GM03348 (cell line): ENCODE results near the gene CLASP1.
"Not testable (repeated sequence)": the region's sequence is repeated elsewhere in the genome, so short reads cannot be mapped to it uniquely, and the experiment has no call there.

ENCODE experiments used
- DNase-seq: peaks from one replicate; pipeline ENCODE4 v3.0.0; 2012; ENCODE audit warnings: low spot score

CLASP1 gene

DNA sequence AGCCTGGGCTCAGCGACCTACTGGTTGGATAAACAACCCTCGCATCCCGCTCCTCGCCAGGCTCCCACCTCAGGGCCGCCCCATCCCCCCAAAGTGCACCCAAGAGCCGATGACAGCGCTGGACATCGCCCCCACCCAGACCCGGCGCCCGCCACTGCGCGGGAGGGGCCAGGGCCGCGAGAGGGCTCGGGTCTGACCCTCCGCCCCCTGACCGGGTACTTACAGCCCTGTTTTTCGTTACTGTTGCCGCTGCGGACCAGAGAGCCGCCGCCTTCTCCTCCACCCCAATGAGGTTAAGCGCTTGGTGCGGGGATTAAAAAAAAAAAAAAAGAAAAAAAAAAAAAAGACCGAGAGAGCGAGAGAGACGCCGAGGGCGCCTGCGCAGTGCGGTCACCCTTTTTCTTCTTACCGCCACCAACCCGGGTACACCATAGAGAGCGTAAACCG is at the start of gene CLASP1:
CLASP1 (minus strand) TSS at position 314 of the 447 bp plus-strand sequence. CDS start 43,567 bp downstream, outside the sequence.
- peak; percentile 98 for DNase-seq

DNA sequence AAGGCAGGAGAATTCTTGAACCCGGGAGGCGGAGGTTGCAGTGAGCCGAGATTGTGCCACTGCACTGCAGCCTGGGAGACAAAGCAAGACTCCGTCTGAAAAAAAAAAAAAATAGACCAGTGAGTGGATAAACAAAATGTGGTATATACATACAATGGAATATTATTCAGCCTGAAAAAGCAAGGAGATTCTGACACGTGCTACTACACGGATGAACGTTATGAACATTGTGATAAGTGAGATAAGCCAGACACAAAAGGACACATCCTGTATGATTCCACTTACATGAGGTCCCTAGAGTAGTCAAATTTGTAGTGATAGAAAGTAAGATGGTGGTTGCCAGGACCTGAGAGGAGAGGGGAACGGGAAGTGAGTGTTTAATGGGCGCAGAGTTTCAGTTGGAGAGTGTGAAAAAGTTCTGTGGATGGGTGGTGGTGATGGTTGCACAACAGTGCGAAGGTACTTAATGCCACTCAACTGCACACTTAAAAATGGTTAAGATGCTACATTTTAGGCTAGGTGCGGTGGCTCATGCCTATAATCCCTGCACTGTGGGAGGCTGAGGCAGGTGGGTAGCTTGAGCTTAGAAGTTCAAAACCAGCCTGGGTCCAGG is 49.2 kb upstream of the CLASP1 start:
- DNase-seq: no peak

DNA sequence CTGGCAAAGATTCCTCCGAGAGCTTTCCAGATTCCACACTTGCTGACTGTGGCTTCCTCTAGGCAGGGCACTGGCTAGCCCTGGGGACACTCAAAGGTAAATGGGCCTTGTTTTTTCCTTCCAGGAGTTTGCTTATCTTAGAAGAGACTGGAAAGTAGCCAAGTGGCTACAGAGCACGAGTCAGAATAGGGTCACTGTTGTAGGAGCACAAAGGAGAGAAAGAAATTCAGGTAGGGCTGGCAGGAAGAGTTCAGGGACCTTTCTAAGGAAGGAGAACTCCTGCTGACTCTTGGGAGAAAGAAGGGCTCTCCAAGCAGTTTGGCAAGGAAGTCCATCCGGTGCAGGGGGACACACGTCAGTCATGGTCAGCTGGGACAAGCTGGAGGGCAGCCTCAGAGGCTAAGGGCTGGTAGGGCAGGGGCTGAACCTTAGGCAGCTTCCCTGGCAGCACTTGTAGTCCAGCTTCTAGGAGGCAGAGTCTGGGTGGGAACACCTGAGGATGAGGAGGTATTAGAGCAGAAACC is 47.9 kb upstream of the CLASP1 start:
- DNase-seq: no peak

DNA sequence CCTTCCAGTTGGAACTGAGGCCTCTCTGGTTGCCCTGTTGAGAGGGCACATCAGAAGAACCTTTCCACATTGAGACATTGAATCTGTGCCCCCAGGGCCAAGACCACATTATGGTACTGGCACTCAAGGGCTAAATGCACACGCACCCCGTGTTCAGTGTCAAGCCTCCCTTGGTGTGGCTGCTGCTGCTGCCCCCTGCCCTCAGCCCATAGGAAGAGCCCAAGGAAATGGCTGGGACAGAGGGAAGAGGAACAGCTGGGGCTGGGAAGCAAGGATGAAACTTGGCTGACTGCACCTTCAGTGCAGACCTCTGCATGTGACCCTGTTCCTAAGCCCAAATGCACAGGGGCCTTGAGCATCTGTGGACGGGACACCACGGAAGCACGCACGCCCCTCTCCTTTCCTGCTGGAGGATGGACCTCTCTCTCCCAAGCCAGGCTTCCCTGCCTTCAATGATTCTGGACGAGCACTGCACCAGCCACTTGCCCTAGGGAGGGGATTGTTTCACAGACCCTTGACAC is 47.2 kb upstream of the CLASP1 start:
- DNase-seq: no peak

DNA sequence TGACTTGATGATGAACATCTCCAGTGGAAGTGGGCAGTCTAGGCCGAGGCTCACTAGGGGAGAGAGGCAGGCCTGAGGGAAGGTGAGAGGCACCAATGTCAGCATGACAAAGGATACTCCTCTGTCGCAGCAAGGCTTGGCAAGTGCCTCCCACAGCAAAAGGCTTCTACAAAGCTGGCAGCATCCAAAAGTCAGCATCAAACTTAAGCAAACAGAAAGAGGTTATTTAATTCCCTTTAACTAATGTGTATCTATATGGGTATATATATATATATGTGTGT is 45.8 kb upstream of the CLASP1 start:
- no peak for DNase-seq

DNA sequence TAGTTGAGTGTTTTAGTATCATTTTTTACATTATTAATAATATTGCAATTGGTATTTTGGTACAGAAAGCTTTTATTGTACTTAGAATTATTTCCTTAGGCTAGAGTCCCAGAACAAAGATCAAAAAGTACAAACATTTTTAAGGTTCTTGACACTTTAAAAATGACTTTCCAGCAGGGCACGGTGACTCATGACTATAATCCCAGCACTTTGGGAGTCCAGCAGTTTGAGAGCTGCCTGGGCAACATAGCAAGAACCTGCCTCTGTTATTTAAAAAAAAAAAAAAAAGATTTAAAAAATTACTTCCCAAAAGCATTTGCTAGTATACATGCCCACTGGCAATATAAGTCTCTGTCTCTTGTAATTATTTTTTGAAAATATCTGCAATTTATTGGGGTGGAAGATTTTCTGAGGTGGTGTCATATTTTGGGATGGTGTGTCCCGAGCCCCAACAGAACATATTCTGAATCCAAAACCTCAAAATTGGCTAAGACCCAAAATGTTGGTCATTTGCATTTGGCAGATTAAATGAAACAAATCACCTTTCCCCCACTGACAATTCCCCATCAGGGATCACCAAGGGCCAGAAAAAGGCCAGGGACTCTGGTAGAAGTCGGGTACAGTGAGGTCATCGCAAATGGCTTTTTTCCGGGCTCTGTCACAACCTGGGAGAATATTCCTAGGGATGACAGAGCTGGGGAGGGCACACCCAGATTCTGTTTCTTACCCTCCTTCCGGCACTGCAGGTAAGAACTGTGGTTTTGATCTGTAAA is 45.3 kb upstream of the CLASP1 start:
- DNase-seq: no peak

DNA sequence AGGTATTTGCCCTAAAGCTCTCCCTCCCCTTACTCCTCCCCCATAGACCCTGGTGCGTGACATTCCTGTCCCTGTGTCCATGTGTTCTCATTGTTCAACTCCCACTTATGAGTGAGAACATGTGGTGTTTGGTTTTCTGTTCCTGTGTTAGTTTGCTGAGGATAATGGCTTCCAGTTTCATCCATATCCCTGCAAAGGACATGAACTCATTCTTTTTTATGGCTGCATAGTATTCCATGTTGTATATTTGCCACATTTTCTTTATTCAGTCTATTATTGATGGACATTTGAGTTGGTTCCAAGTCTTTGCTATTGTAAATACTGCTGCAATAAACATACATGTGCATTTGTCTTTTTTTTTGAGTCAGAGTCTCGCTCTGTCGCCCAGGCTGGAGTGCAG is 41.3 kb upstream of the CLASP1 start:
- not testable (repeated sequence) for DNase-seq

DNA sequence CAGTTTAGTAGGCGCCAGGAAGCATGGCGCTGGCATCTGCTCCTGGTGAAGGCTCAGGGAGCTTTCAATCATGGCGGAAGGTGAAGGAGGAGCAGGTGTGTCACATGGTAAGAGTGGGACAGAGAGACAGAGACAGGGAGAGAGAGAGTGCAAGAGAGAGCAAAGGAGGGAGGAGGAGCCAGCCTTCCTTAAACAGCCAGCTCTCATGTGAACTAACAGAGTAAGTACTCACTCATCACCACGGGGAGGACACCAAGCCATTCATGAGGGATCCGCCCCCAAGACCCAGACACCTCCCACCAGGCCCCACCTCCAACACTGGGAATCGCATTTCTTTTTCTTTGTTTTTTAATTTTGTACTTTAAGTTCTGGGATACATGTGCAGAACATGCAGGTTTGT is 40.8 kb upstream of the CLASP1 start:
- no peak for DNase-seq

DNA sequence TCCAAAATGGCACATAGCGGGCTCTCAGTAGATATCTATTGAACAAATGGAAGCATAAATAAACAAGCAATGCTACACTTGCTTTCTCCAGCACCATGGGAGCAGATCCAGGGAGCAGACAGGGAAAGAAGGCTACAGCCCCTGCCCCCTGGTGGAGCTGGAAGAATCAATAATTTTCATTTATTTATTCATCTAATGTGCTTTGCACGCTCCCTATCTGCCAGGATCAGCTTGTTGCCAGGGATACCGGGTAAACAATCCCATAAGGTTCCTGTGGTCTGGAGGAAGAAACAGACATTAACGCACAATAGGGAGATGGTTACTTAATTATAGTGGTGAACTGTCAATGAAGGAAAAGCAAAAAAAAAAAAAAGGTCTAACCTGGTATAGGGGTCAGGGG is 40.1 kb upstream of the CLASP1 start:
- peak; percentile 61 for DNase-seq

DNA sequence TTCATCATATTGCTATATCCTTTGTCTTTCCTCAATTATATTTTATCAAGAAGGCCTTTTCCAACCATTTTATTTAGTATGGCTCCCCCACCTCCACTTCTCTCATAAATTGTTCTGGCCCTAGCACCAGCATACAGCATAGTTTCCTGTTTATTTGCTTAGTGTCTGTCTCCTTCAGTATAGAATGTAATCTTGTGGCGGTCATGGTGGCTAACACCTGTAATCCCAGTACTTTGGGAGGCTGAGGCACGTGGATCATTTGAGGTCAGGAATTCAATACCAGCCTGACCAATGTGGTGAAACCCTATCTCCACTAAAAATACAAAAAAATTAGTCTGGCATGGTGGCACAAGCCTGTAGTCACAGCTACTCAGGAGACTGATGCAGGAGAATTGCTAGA is 39.6 kb upstream of the CLASP1 start:
- DNase-seq: no peak

DNA sequence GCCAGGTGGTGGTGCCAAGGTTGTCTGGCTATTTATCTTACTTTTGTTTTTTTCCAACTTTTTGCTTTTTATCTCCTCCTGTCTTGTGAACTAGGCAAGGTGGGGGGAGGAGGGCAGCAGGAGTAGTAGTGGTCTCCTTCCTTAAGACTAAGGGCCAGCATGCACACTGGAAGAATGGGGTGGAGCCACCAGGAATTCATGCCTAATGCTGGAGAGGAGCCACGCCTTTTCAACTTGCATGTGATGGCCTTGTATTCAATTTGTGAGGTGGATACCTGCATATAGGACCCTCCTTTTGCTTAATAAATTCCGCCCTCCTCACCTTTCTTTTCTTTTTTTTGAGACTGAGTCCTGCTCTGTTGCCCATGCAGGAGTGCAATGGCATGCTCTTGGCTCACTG is 37.6 kb upstream of the CLASP1 start:
- no peak for DNase-seq

DNA sequence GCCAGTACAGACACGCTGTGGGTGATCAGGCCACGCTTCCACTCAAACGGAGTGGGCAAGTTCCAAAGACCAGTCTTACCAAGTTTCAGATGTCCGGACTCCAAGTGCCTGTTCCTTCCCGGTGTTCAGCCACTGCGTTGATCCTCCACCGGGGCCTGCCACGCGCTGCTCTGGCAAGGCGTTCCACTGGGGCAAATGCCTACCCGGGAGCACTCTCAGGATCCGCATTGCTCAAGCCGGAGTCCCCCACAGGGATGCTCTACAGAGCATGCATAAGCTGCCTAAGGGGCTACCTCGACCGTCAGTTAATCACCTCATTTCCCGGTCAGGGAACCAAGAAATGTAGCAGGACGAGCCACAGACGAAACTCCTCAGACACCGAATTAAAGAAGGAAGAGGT is 37.0 kb upstream of the CLASP1 start:
- no peak for DNase-seq

DNA sequence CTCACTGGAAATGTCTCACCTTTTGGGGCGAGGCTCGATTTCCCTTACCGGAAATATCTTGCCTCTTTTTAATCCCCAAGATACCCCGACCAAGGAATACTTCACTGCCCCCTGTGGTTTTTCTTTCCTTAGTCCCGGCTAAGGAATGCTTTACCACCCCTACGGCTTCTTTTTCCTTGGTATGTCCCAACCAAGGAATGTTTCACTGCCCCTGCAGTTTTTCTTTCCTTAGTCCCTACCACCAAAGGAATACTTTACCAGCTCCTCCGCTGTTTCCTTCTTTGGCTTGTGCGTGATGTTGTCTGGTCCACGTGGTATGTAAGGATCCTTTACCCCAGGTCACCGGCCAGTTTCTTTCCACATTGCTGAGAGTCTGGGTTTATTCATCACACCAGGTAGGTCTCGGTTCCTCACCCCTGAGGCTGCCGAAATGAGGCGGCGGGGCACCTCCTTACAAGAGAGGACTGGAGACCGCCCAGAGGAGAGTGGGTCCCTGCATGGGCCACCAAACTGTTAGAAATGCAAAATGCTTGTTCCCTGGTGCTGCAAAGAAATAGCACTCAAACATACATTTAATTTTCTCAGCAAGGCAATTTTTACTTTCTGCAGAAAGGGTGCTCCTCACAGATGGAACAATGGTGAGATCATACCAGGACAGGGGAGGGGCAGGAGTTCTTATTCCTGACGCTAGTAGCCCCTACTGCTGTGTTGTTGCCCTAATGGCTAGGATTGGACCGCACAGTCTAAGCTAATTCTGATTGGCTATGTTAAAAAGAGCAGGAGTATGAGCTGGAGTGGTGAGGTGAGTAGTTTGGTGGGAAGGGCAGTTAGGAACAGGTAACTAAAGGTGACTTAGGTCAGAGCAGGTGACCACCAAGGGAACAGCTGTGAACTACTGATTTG is 33.4 kb upstream of the CLASP1 start:
- no peak for DNase-seq

DNA sequence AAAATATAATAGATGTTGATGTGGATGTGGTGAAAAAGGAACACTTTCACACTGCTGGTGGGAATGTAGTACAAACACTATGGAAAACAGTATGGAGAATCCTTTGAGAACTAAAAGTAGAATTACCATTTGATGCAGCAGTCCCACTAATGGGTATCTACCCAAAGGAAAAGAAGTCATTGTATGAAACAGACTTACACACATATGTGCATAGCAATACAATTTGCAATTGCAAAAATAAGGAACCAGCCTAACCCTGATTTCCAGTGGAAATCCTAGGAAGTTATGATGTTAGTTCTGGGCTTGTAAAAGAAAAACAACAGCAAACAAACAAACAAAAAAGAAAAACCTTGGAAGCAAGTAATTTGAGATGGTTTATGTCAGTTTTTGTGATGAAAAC is 28.6 kb upstream of the CLASP1 start:
- DNase-seq: no peak

DNA sequence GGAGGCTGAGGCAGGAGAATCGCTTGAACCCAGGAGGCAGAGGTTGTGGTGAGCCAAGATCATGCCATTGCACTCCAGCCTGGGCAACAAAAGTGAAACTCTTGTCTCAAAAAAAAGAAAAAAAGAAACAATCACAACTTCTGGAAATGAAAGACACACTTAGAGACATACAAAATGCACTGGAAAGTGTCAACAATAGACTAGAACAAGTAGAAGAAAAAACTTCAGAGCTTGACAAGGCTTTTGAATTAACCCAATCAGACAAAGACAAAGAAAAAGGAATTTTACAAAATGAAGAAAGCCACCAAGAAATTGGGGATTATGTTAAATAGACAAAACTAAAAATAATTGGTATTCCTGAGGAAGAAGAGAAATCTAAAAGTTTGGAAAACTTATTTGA is 22.4 kb upstream of the CLASP1 start:
- not testable (repeated sequence) for DNase-seq

DNA sequence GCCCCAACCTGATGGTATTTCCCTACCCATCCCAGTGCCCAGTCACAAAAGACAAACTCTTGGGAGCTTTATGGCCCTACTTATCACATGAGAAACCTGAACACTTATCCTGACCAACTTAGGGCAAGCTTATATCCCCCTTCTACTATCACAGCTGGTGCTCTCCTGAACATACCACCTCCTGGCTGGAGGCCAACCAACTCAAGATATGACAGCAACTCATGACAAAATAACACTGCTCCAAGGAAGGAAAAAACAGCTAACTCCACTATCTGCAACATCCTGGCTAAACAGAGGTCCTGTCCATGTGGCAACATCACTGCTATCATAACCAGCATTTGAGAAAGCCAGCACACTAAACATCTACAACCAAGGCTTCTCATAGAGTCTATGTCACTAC is 20.9 kb upstream of the CLASP1 start:
- no peak for DNase-seq

DNA sequence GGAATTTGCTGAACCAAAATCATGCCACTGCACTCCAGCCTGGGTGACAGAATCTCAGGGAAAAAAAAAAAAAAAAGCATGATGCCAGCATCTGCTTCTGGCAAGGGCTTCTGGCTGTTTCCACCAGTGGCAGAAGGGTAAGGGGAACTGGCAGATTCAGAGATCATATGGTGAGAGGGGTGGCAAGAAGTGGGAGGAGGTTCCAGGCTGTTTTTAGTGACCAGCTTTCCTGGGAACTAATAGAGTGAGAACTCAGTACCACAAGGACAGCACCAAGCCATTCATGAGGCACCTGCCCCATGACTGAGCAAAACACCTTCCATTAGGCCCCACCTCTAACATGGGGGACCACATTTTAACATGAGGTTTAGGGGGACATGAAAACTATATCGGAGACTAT is 18.4 kb upstream of the CLASP1 start:
- no peak for DNase-seq

DNA sequence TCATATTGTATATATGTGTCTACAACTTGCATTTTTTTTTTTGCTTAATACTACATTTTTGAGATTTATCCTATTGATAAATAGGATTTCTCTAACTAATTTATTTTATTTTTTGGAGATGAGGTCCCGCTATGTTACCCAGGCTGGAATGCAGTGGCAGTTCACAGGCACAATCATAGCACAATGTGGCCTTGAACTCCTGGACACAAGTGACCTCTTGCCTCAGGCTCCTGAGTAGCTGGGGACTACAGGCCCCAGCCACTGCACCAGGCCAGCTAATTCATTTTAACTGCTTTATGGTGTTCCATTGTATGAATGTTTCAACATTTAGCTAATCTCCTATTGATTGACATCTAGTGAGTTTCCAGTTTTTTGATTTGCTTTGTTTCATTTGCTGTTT is 16.8 kb upstream of the CLASP1 start:
- DNase-seq: no peak

DNA sequence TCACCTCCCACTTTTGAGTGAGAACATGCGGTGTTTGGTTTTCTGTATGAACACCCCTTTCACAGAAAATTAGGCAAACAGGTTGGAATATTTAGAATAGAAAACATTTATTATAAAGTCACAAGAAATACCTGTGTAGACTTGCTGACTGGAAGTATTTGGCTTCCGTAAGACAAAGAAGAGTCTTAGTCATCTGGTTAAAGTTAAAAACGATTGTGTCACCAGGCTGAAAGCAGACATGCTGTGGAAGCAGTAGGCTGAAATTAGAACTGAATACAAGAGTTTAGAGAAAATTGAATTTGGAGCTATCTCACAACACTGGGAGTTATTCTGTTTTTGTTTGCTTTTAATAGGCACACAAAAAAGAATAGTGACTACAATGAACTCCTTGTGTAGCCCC is 16.2 kb upstream of the CLASP1 start:
- DNase-seq: no peak

DNA sequence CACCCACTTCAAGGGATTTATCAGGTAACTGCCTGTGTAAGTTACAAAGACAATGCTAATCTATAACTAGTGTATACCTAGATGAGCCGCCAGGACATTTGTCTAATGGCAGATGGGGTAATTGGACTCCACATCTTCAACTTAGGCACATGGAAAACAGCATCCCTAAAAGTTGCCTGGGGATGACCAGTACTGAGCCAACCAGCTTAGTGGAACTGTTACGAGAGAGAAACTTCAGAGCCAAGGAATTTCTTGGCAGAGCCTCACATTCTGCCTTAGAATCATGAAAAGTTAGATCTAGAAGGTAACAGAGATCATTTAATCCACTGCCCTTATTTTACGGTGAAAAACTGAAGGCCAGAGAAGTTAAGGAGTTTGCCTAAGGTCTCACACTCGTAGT is 15.5 kb upstream of the CLASP1 start:
- no peak for DNase-seq

DNA sequence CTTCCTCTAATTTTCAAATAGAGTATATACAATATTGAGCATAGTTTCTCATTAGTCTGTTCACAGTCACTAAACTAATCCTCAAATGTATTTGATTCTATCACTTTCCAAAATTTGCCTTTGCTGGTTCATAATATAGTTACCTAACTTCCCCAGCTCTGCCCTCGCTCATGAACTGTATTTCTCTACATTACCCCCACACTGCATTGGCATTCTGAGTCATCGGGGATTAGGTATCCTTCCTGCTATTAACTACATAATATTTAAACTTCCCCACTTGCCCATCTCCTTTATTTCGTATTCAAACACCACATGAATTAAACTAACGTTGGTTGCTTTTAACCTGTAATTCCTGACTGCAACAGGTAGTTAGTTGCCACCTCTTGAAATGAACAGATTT is 14.8 kb upstream of the CLASP1 start:
- no peak for DNase-seq

DNA sequence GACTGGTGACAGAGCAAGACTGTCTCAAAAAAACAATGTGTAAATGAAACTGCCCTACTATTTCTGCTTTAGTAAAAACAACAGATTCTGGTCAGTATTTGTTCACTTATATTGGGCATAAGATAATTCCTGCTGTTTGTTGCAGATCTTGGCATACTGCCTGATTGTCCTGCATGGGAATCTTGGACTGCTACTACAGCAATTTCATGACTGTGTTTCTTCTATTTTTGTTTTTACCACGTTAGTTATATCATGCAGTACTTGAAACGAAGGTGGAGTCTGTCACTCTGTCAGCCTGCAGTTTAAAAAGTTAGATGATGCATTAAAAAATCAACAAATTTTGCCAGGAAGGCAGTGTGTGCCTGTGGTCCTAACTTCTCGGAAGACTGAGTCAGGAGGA is 14.2 kb upstream of the CLASP1 start:
- DNase-seq: no peak

DNA sequence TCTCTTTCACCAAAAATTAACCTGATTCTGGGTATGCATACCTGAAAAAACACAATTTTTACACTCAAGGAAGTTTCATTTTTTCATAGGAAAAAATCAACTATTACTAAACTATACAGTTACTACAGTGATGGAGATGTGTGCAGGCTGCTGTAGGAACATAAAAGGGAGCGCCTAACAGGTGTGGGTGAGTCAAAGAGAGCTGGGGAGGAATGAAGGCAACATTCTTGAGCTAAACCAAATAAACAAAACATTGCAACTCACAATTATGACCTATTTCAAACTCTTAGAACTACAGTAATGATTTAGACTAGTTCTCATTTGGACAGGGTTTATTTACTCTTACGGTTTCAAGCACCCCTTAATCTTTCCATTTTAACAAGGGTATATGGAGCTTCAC is 13.4 kb upstream of the CLASP1 start:
- DNase-seq: no peak
